BJ (cell line): ENCODE measurements around the gene DPP10. TPM values are rescaled to one million over a fixed set of nuclear protein-coding genes. Genes with fewer than 3 reads are reported as not detected.

Experiments used
- CTCF ChIA-PET: fragments of 350-600 bp; formaldehyde crosslinking; extraction: SDS; loops from one replicate; lab custom pipeline; 2021; ENCODE audit warnings: antibody characterized with exemption, inconsistent platforms; lab: Yijun Ruan, JAX
- POLR2A ChIA-PET: fragments of 300-600 bp; sonication (Branson Sonifier 250); formaldehyde crosslinking; extraction: SDS; loops from one replicate; lab custom pipeline; 2021; ENCODE audit warnings: antibody characterized with exemption; lab: Charles Lee
- DNase-seq: peaks from one replicate; pipeline ENCODE4 v3.0.0-alpha.2; 2011; ENCODE audit warnings: low read depth
- H3K27me3 ChIP-seq: 2 replicates; pipeline ENCODE4 v1.6.0; 2011; ENCODE audit warnings: low read length; ENCODE audit not compliant: control insufficient read depth, insufficient read depth
- H3K36me3 ChIP-seq: 2 replicates; pipeline ENCODE4 v1.5.1; 2011; ENCODE audit warnings: low read length; ENCODE audit not compliant: control insufficient read depth, insufficient read depth
- H3K4me3 ChIP-seq: 2 replicates; pipeline ENCODE4 v1.5.1; 2011; ENCODE audit warnings: low read depth, mild to moderate bottlenecking, control low read depth, low read length
- CTCF ChIP-seq: IDR thresholded peaks from 2 replicates; pipeline ENCODE4 v1.5.1; 2011; ENCODE audit warnings: low read depth, mild to moderate bottlenecking, control low read depth, inconsistent platforms, low read length, moderate library complexity; ENCODE audit not compliant: insufficient read depth
- polyA plus RNA-seq: library from polyadenylated mRNA; depleted of rRNA; stranded (reverse); fragments of >200 nt; gene quantifications from 2 replicates; pipeline ENCODE4 v1.2.3, GENCODE V29; 2011

DPP10 gene
- polyA plus RNA-seq, 1 experiment, result not detected

GRCh38 chr2:114805195-114805594, 362.8 kb downstream of the DPP10 start:
- CTCF ChIA-PET, result no interaction called here
- Histone ChIP-seq H3K36me3 (no peaks in the 10 kb centered on the region), H3K4me3 (no peak overlapping the region), H3K27me3 (no peaks in the 10 kb centered on the region)
- TF ChIP-seq CTCF, result no peak
- DNase-seq, result no peak
- POLR2A ChIA-PET, result no interaction called here

- no peak for DNase-seq
- Histone ChIP-seq H3K36me3 (no peaks in the 10 kb centered on the region), H3K4me3 (no peak overlapping the region), H3K27me3 (no peaks in the 10 kb centered on the region)
- ChIA-PET CTCF (no interaction called here), POLR2A (no interaction called here)
- TF ChIP-seq CTCF, result no peak
Observed at GRCh38 chr2:114810092-114810491, 367.7 kb downstream of the DPP10 start.

- Histone ChIP-seq H3K4me3 (no peak overlapping the region), H3K27me3 (no peaks in the 10 kb centered on the region), H3K36me3 (no peaks in the 10 kb centered on the region)
- no peak for DNase-seq
- ChIA-PET CTCF (no interaction called here), POLR2A (no interaction called here)
- TF ChIP-seq CTCF, result no peak
Observed at GRCh38 chr2:114812261-114812660, 369.8 kb downstream of the DPP10 start.

- CTCF ChIA-PET, result no interaction called here
- Histone ChIP-seq H3K27me3 (no peaks in the 10 kb centered on the region), H3K4me3 (no peak overlapping the region), H3K36me3 (no peaks in the 10 kb centered on the region)
- DNase-seq, result no peak
- no peak for TF ChIP-seq CTCF
- POLR2A ChIA-PET, result no interaction called here
Observed at GRCh38 chr2:114814355-114814754, 371.9 kb downstream of the DPP10 start.

GRCh38 chr2:114821055-114821454, 378.6 kb downstream of the DPP10 start:
- DNase-seq, result no peak
- Histone ChIP-seq H3K27me3 (no peaks in the 10 kb centered on the region), H3K4me3 (no peak overlapping the region), H3K36me3 (no peaks in the 10 kb centered on the region)
- no peak for TF ChIP-seq CTCF
- ChIA-PET CTCF (no interaction called here), POLR2A (no interaction called here)
